ENCODE measurements around the gene TSPAN14.

GRCh38 chr10:80452069-80452468 is 2.0 kb upstream of the TSPAN14 start:
- TF ChIP-seq POLR2AphosphoS5 (IDR thresholded peaks at IDR 0.05; ENCODE audit: borderline replicate concordance, low read depth, low read length) (no peak), EZH2 (IDR thresholded peaks at IDR 0.05) (no peak), FOXP2 (optimal IDR thresholded peaks at IDR 0.05; ENCODE audit: control extremely low read depth, extremely low read length, insufficient read depth) (no peak)

All from SK-N-MC (cell line).